ENCODE data around the gene IQCN.

Gene IQCN

GRCh38 chr19:18233224-18233825, 40.9 kb downstream of the IQCN start:
- DNase-seq (ENCODE audit: low read depth), result peak; percentile 14

- no peak for DNase-seq (ENCODE audit: low read depth)
These were observed 41.6 kb downstream of the IQCN start for GRCh38 chr19:18232540-18233223.

DNA sequence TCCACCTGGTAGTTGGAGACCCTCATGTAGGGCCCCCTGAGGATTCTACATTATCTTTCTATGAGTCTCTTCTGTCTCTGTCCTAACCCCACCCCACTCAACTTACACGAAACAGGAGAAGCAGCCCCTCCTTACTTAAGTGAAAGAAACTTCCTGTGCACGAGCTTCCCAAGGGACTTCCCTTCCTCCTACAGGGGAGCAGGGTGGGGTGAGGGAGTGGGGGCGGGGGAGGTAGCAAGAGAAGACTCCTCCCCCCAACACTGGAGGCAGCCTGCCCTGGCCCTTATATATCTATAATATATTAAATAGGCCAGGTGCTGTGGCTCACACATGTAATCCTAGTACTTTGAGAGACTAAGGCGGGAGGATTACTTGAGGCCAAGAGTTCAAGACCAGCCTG, 42.5 kb downstream of the IQCN start:
- no peak for DNase-seq (ENCODE audit: low read depth)

DNA sequence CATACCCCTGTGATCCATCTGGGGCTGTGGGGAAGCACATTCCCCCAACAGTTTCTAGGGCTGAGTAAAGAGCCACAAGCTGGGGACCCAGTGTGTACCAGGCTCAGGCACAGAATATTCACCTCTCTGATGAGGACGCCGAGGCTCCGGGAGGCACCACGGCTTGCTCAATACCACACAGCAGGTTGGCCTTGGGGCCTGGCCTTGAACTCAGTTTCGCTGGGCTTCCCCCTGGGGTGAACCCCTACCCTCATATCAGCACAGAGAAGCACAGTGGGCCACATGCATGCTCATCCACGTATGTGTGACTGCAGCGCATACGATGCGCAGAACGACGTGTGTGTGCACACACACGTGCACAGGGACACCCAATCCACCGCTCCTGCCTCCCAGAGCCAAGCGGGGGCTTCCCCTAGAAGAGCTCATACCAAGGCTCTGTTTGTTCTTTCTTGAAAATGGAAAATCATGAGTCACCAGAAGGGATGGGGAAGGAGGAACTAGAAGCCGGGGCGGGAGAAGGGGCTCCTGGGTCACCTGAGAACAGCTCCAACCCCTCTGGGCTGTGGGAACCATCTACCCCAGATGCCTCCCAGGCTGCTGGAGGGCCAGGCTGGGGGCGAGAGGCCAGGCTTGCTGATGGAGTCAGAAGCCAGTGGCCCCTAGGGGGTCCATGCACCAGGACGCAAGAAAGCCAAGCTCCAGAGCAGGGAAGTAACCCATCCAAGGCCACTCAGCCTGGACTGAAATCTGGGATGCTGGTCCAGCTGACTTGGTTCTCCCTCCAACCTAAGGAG, 43.1 kb downstream of the IQCN start:
- no peak for DNase-seq (ENCODE audit: low read depth)

- DNase-seq (ENCODE audit: low read depth), result no peak
These were observed 44.3 kb downstream of the IQCN start for GRCh38 chr19:18229915-18230314.

GRCh38 chr19:18229474-18229873, 44.8 kb downstream of the IQCN start:
- no peak for DNase-seq (ENCODE audit: low read depth)

DNA sequence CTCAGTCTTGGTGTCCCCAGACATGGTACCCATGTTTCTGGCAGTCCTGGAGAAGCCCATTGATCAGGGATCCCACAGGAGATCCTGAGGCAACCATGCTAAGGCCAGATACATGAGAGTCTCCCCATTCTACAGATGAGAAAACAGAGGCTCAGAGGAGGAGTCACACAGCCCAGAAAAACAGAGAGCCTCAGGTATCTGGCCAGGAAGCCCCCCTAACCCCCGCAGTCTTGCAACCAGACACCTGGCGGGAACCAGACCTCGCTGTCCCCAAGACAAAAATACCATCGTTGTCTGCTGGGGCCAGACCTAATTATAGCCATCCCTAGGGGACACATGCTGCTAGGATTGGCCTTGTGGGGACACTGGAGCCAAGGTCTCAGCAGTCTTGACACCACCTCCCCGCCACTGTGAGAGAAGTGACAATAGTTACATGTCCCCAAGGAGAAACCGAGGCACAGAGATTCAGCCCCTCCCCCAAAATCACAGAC, 46.4 kb downstream of the IQCN start:
- DNase-seq (ENCODE audit: low read depth), result no peak

GRCh38 chr19:18226956-18227780, 47.1 kb downstream of the IQCN start:
- no peak for DNase-seq (ENCODE audit: low read depth)

DNA sequence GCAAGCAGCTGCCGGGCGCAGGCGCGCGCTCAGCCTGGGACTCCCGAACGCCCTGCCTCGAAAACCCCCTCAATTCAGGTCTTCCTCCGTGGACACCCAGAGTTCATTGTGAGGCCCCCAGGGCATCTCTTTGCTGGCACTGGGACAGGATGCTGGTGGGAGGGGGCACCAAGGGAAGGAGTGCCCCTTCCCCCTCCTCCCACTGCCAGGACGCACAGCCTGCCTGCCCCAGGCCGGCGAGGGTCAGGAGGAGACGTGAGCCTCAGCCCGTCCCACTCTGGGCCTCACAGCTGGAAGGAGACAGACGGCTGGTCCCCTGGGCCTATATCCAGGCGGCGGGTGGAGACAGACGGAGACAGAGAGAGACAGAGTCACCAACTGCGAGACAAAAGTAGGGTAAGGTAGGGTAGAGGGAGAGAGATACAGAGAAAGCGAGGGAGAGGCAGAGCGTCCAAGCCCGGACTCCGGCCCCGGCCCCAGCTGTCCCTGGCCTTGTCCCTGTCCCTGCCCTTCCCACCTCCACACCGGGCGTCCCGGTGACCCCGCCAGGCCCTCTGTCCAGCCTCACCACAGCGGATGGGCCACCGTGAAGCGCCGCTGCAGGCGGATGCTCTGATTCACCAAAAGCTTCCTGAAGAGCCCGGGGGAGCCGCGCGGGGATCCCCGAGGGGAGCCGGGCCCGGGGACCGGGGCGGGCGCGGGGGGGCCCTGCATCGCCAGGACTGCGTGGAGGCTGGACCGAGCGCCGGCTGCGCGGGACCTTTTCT, 48.4 kb downstream of the IQCN start, which contains the start of gene PDE4C:
Gene PDE4C, minus strand, starts transcription at position 737 of the 767 bp plus-strand sequence. Its CDS starts 23 bp downstream, at position 714.
- DNase-seq (ENCODE audit: low read depth), result no peak

GRCh38 chr19:18225355-18225701, 48.9 kb downstream of the IQCN start:
- DNase-seq (ENCODE audit: low read depth), result no peak

GRCh38 chr19:18224525-18225354, 49.5 kb downstream of the IQCN start:
- DNase-seq (ENCODE audit: low read depth), result peak; percentile 73

GRCh38 chr19:18223860-18224524, 50.3 kb downstream of the IQCN start:
- no peak for DNase-seq (ENCODE audit: low read depth)

GRCh38 chr19:18221815-18222725, 52.2 kb downstream of the IQCN start:
- DNase-seq (ENCODE audit: low read depth), result no peak

GRCh38 chr19:18220632-18221275, 53.5 kb downstream of the IQCN start:
- no peak for DNase-seq (ENCODE audit: low read depth)

DNA sequence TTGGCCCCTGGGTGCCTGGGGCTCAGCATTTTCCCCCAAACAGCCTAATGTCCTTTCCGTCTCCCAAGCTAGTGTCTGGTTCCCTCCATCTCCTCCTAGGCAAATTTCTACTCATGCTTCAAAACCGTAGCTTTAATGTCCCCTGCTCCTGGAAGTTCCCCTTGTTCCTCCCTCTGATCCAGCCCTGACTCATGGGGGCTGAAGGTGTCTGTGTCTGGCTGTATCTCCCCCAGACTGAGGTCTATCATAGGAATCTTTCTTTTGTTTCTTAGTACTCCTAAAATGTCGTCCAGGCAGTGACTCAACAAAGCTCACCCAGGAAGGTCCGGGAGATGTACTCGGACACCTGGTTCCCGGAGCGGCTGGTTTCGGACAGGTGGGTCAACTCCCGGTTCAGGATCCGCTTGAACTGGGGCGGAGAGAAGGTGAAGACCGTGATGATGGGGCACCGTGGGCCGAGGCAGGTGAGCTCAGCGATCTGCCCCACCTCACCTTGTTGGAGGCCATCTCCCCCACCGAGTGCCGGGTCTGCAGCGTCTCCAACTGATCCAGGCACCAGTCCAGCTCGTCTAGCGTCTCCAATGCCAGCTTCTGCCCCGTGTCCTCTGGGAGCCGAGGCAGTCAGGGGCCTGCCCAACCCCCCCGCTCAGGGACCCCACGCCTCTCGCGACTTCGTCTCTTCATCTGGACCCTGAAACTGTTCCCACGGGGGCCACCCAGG, 54.2 kb downstream of the IQCN start:
- no peak for DNase-seq (ENCODE audit: low read depth)

DNA sequence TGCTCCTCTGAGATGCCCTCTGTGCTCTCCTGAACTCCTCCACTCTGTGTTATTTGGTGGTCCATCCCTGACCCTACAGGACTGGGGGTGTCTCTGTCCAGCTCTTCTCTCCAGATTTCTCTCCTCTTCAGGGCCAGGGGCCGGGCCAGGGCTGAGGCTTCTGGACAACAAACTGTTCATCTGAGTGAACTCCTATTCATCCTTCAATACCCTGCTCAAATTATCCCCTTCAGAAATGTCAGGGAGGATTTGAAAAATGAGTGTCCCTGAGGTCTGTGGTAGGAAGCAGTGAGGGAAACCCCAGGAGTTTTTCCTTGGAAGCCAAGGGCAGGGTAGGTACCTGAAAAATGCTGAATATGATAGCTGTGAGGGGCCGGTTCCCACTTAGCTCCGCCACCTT, 55.7 kb downstream of the IQCN start:
- no peak for DNase-seq (ENCODE audit: low read depth)

DNA sequence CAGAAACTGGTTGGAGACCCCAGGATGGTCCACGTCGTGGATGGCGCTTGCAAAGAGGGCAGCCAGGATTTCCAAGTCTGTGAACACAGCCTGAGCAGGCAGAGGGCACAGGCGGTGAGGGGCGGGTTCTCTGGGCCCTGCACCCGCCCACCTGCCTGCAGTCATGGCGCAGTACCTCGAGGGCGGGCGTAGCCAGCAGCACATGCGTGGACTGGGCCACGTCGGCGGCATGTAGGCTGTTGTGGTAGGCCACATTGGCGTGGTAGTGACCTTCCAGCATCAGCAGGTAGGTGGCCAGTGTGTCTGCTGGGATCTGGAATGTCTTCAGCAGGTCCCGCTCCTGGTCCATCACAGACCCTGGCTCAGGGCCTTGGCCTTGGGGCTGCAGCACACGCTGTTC, 56.1 kb downstream of the IQCN start:
- no peak for DNase-seq (ENCODE audit: low read depth)

- no peak for DNase-seq (ENCODE audit: low read depth)
These were observed 57.5 kb downstream of the IQCN start for GRCh38 chr19:18216789-18217188.

Measured in activated gamma-delta T cell treated with anti-CD3 and anti-CD28 coated beads, Interleukin-2, amount 50 U/mL, for 16 hours (primary cell).